Gastrocnemius medialis (tissue), 4 donors: ENCODE measurements around the gene PHETA2. TPM values are rescaled to one million over a fixed set of nuclear protein-coding genes. Genes with fewer than 3 reads are reported as not detected.

ENCODE experiments used
- ATAC-seq, 2 donors: fragments of 150-250 bp; one replicate each; pipeline ENCODE4 v1.9.1; 2016
- DNase-seq, 2 donors: peaks; one replicate each; pipeline ENCODE4 v3.0.0-alpha.2; 2019
- H3K27ac ChIP-seq, 4 donors: fragments of 200-600 bp; sonication (generic); 1 replicate in 1 of 4; 2 replicates in 3 of 4; pipeline ENCODE4 v1.5.1; 2016 to 2018; ENCODE audit warnings: mild to moderate bottlenecking in 2 of 4, moderate library complexity in 1 of 4
- H3K27me3 ChIP-seq, 3 donors: fragments of 200-600 bp; sonication (generic) in 2 of 3; 1 replicate in 1 of 3; 2 replicates in 2 of 3; pipeline versions ENCODE4 v1.5.1 to v1.6.0; 2016 to 2019; ENCODE audit warnings: mild to moderate bottlenecking in 1 of 3, moderate library complexity in 1 of 3
- H3K36me3 ChIP-seq, 2 donors: fragments of 200-600 bp; sonication (generic) in 1 of 2; one replicate each; pipeline ENCODE4 v1.5.1; 2017 to 2018
- H3K4me1 ChIP-seq, 2 donors: fragments of 200-600 bp; sonication (generic) in 1 of 2; one replicate each; pipeline ENCODE4 v1.5.1; 2016 to 2017; ENCODE audit warnings: mild to moderate bottlenecking in 2 of 2
- H3K4me3 ChIP-seq, 4 donors: fragments of 200-600 bp; sonication (generic) in 3 of 4; 1 replicate in 1 of 4; 2 replicates in 3 of 4; pipeline ENCODE4 v1.5.1; 2016 to 2019; ENCODE audit warnings: mild to moderate bottlenecking in 2 of 4
- H3K9me3 ChIP-seq, 3 donors: fragments of 200-600 bp; sonication (generic) in 2 of 3; 1 replicate in 1 of 3; 2 replicates in 2 of 3; pipeline ENCODE4 v1.5.1; 2016 to 2019
- CTCF ChIP-seq, 5 experiments: fragments of 450-650 bp in 3 of 5; fragments of 200-600 bp in 2 of 5; sonication (generic) in 2 of 5; IDR thresholded peaks in 4 of 5; conservative IDR thresholded peaks in 1 of 5; 1 replicate in 4 of 5; 2 replicates in 1 of 5; pipeline ENCODE4 v1.5.1; 2016 to 2019; ENCODE audit warnings: antibody characterized with exemption in 5 of 5, mild to moderate bottlenecking in 3 of 5, moderate library complexity in 3 of 5
- POLR2A ChIP-seq, 2 donors: fragments of 450-650 bp; IDR thresholded peaks; one replicate each; pipeline ENCODE4 v1.6.1; 2017; ENCODE audit warnings: antibody characterized with exemption in 2 of 2, mild to moderate bottlenecking in 2 of 2, moderate library complexity in 2 of 2
- in situ Hi-C, 4 donors: fragments of 200-750 bp; cut with MboI; loops; one replicate each; pipeline versions ENCODE4 v1.15.0 to v1.8.0; 2017; ENCODE audit warnings: low sequenced_read_pairs in 4 of 4
- intact Hi-C: fragments of 100-400 bp; cut with DNase I; formaldehyde crosslinking; loops from one replicate; pipeline ENCODE4 v1.15.1; 2023; ENCODE audit warnings: low total_unique reads
- total RNA-seq, 4 donors: library from RNA; depleted of rRNA; stranded (reverse); fragments of >200 nt; gene quantifications; one replicate each; pipeline versions ENCODE4 v1.1.0 to v1.2.3, GENCODE V29; 2016

The PHETA2 gene
- total RNA-seq, 4 donors from 2014 or later, result 1.8 to 3.1 (median 2.1) TPM

GRCh38 chr22:42065438-42066125 lies 8.5 kb upstream of the PHETA2 start:
- in situ Hi-C loops, result no loop called here
- Histone ChIP-seq H3K4me1 (peaks cover 7% of the 10 kb centered on the region in 2 donors), H3K9me3 (no peaks in the 10 kb centered on the region), H3K36me3 (peaks cover 0 to 57% of the 10 kb centered on the region in 2 donors), H3K27ac (no peak overlapping the region), H3K27me3 (no peaks in the 10 kb centered on the region), H3K4me3 (no peak overlapping the region)
- TF ChIP-seq POLR2A (IDR thresholded peaks at IDR 0.05) (no peak), CTCF (IDR thresholded peaks at IDR 0.05 in 4 of 5, conservative IDR thresholded peaks at IDR 0.05 in 1 of 5) (no peak)
- no peak for ATAC-seq
- intact Hi-C loops, result no loop called here
- DNase-seq, result no peak

- H3K27ac ChIP-seq, result no peak overlapping the region
- DNase-seq (no peak), ATAC-seq (no peak)
- intact Hi-C loops, result no loop called here
- no peak overlapping the region for H3K4me3 ChIP-seq
- in situ Hi-C loops, result no loop called here
- TF ChIP-seq POLR2A (IDR thresholded peaks at IDR 0.05) (no peak), CTCF (IDR thresholded peaks at IDR 0.05 in 4 of 5, conservative IDR thresholded peaks at IDR 0.05 in 1 of 5) (no peak)
- H3K36me3 ChIP-seq, result peaks cover 0 to 50% of the 10 kb centered on the region in 2 donors
- no peaks in the 10 kb centered on the region for H3K9me3 ChIP-seq
- H3K27me3 ChIP-seq, result no peaks in the 10 kb centered on the region
- H3K4me1 ChIP-seq, result peaks cover 8 to 11% of the 10 kb centered on the region in 2 donors
Observed at GRCh38 chr22:42066126-42066761, 7.8 kb upstream of the PHETA2 start.

- Histone ChIP-seq H3K4me3 (no peak overlapping the region), H3K27me3 (no peaks in the 10 kb centered on the region), H3K9me3 (no peaks in the 10 kb centered on the region), H3K36me3 (peaks cover 0 to 43% of the 10 kb centered on the region in 2 donors), H3K27ac (no peak overlapping the region), H3K4me1 (peaks cover 11 to 14% of the 10 kb centered on the region in 2 donors)
- ATAC-seq (no peak), DNase-seq (no peak)
- intact Hi-C loops (no loop called here), in situ Hi-C loops (no loop called here)
- TF ChIP-seq POLR2A (IDR thresholded peaks at IDR 0.05), result no peak
- no peak for TF ChIP-seq CTCF (IDR thresholded peaks at IDR 0.05 in 4 of 5, conservative IDR thresholded peaks at IDR 0.05 in 1 of 5)
Observed at GRCh38 chr22:42066937-42067336, 7.1 kb upstream of the PHETA2 start.

- no peak overlapping the region for H3K4me3 ChIP-seq
- in situ Hi-C loops, result no loop called here
- DNase-seq (no peak), ATAC-seq (no peak)
- no peaks in the 10 kb centered on the region for H3K9me3 ChIP-seq
- no peak overlapping the region for H3K27ac ChIP-seq
- no peaks in the 10 kb centered on the region for H3K27me3 ChIP-seq
- peaks cover 11 to 14% of the 10 kb centered on the region in 2 donors for H3K4me1 ChIP-seq
- TF ChIP-seq CTCF (IDR thresholded peaks at IDR 0.05 in 4 of 5, conservative IDR thresholded peaks at IDR 0.05 in 1 of 5) (no peak), POLR2A (IDR thresholded peaks at IDR 0.05) (no peak)
- peaks cover 0 to 35% of the 10 kb centered on the region in 2 donors for H3K36me3 ChIP-seq
- intact Hi-C loops, result no loop called here
Observed at GRCh38 chr22:42067671-42068251, 6.3 kb upstream of the PHETA2 start.
